NCI-H82 treated with DMSO at 0.1 percent for 48 hours (cell line): ENCODE data around the gene RTL10.

Source experiments
- DNase-seq: peaks from one replicate; lab custom pipeline; 2025; ENCODE audit not compliant: unreplicated experiment; lab: John Stamatoyannopoulos, UW

RTL10 gene

DNA sequence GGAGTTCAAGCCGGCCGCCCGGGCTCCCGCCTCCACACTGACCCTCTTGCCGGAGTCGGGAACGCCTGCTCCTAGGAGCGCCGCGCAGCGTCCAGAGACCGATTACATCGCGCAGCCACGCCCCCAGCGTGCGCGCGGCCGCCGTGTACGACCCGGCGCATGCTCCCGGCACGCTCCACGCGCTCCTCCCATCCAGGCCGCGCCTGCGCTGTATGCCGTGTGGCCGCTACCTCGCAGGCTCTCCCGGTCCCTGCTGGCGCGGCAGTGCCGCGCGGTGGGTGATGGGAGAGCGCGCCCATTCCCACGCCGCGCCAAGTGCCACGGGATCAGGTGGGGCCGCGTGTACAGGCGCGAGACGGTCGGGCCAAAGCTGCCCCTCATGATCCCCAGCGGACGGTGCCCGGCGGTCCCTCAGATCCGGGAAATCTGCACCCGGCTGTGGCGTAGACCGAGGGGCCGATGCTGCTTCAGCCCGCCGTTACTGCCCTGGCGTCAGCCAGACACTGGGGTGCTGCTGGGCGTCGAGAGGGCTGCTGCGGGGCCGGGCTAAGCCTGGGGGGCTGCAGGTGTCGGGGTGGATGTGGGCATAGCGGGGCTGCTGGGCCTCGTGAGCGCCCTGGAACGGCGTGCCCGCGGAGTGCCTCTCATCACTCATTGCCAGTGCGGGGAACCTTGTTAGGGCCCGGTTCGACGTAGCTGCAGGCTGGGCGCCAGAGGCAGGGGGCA lies at the start of gene RTL10, which contains the start of gene GNB1L:
Gene RTL10 (minus strand): TSS at position 97 of the 726 bp plus-strand sequence. CDS start 2,613 bp downstream, outside the sequence.
Gene GNB1L (minus strand): TSS at position 97 of the 726 bp plus-strand sequence. CDS start 33,519 bp downstream, outside the sequence.
- DNase-seq, result peak; percentile 80

- DNase-seq, result no peak
Measured at GRCh38 chr22:19904174-19904856, 49.6 kb upstream of the RTL10 start.

DNA sequence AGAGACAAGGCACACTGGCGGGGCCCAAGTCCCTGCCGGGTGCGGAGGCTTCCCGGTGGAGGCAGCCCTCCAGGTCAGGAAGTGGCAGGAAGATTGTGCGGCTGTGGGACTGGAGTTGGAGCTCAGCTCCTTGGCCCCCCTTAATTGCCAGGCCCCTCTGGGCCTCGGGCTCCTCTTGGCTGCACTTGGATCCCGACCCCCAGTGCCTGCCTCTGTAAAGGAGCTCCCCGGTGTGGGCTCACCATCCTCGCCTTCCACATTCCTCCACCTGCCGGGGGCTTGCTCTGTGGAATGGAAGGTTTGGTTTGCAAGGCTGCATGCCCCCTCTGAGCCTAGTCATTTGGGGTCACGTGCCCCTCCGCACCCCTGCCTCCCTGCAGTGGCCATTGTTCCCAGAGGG lies 48.8 kb upstream of the RTL10 start:
- no peak for DNase-seq

- no peak for DNase-seq
Measured at GRCh38 chr22:19903031-19903430, 48.4 kb upstream of the RTL10 start.

DNA sequence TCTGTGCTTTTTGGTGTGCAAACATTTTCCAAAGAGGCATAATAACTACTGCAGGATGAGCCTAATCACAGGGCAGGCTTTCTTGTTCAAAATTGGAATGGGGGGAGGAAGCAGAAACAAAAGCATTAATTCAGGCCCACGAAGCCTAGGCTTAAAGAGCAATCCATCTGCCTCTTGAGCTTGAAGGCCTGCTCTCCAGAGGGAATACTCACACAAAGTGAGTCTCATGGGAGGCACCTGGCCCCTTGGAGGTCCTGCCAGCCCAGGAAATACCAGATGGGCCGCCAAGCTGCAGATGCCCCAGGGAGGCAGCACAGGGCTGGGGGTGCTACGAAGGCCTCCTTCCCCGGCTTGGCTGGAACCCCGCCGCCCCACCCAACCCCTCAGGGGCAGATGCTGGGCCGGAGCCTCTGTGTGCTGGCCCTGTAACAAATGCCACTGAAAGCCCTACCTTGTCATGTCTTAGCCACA lies 47.6 kb upstream of the RTL10 start:
- peak; percentile 55 for DNase-seq

DNA sequence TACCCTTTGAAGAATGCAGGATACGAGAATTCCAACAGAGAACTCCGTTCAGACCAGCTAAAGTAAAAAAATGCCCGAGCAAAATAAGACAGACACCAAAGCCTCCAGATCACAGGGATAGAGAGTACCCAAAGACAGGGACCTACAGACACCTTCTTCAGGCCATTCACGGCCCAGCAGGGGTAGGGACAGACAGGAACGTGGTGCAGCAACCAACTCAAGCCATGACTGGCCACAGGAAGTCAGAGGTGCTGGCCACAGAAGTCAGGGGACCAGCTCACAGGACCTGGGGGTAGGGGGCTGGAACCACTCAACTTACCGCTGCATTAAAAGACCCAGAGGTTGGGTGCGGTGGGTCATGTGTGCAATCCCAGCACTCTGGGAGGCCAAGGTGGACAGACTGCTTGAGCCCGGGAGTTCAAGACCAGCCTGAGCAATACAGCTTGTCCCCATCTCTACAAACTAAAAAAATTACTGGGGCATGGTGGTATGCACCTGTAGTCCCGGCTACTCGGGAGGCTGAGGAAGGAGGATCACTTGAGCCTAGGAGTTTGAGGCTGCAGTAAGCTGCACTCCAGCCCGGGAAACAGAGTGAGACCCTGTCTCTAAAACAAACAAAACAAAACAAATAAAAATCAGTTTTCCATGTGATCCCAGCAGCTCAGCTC lies 47.0 kb upstream of the RTL10 start:
- DNase-seq, result no peak

GRCh38 chr22:19900707-19901436 lies 46.2 kb upstream of the RTL10 start:
- DNase-seq, result no peak

- DNase-seq, result no peak
Measured at GRCh38 chr22:19898831-19899567, 44.3 kb upstream of the RTL10 start.

GRCh38 chr22:19898145-19898544 lies 43.5 kb upstream of the RTL10 start:
- DNase-seq, result no peak

DNA sequence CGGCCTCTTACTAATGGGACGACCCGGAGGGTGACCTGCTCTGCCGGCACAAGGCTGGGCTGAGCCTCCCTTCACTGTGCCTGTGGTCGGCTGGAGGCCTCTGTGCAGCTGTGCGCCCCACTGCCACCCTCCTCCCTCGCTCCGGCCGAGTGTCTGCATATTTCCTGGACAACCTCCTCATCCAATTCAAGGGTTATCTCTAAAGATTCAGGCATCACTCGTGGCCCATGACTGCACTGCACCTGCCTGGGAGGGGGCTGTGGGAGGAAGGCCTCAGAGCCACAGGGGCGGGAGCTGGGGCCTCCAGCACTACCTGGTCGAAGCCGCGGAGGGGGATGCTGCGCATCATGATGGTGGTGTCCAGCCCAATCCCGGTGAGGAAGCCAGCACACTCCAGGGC lies 43.1 kb upstream of the RTL10 start:
- no peak for DNase-seq

DNA sequence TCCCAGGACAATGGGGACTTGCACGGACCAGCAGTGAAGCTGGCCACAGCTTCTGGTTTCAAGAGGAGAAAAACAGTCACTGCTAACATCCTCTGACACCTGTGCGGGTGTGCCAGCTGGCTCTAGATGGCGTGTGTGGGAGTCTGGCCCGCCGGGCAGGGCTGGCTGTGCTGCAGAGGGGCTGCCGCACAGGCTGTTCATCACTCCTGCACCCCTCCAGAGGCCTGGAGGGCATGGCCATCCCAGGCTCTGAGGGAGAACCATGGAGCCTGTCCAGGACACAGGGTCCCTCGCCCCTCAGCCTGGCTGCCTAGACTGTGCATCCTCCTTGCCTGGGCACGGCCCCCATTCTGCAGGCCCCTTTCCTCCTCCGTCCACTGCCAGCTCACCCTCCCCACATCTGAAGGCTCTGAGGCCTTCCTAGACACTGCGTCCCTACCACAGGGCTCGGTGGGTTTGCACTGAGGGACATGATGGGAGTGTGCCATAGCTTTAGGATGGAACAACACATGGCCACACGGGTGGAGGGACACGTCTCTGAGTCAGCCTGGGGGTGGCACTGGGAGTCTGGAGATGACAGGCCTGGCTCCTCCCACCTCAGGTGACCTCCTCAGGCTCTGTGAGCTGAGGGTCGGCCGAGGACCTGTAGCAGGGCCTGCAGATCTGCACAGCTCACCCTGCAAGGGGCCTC lies 42.1 kb upstream of the RTL10 start:
- no peak for DNase-seq

GRCh38 chr22:19895160-19895849 lies 40.6 kb upstream of the RTL10 start:
- DNase-seq, result no peak

DNA sequence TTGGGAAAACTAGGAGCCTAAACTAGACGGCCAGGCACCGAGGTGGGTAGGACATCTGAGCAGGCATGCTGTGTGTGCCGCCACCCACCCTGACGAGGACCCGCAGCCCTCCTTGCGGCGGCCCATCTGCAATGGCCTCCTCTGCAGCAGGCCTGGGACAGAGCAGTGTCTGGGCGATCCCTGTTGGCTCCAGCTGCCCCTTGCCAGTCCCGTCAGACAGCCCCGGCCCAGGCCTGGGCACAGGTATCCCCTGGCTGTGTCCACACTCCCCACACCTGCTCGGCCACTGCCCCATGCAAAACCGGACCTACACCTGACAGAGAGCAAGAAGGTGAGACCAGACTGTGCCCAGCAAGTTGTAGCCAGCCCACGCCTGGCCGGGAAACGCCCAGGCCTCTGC lies 38.7 kb upstream of the RTL10 start:
- DNase-seq, result no peak

GRCh38 chr22:19892925-19893324 lies 38.3 kb upstream of the RTL10 start:
- DNase-seq, result no peak

GRCh38 chr22:19892257-19892879 lies 37.7 kb upstream of the RTL10 start:
- no peak for DNase-seq

DNA sequence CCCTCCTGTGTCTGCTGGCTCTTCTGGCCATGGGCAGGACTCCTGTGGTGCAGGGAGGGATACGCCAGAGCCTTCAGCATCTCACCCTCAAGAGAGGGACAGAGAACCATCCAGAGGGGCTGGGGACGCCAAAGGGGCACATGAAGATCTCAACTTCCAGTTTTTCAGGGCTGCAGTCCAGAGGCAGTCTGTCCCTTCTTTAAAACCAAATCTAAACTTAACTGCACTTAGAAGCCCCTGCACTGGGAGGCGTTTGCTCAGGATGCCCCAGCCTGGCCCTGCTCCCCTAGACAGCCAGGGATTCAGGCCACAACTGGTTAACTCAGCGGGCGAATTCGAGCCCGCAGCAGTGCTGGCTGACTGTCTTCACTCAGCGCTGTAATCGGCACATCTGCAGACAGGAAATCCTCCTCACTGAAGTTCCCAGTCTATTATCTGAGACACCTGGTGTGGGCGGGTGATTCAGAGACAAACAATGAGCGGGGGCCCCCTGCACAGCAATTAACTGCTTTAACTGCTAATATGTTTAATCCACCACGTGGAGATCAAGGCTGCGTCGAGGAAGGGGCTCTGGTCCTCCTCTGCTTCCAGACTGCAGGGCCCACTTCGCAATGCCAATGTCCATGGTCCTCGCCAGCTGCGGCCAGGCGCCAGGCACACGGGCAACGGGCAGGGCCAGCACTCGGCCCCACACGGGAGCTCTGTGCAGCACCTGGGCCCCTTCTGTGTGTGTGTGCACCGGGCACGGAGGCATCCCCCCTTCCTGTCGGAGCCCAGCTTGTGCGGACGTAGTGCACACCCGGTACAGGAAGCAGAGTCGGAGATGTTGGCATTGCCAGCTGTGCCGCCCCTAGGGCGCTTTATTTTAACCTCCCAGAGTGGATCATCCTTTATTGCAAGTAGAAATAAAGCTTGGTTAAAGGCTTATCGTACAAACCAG lies 36.9 kb upstream of the RTL10 start:
- peak; percentile 84 for DNase-seq

- no peak for DNase-seq
Measured at GRCh38 chr22:19890502-19891316, 36.0 kb upstream of the RTL10 start.
